Calu3 (cell line): Measurements from ENCODE around the gene SH3RF3. TPM values are rescaled to one million over a fixed set of nuclear protein-coding genes. Genes with fewer than 3 reads are reported as not detected.

ENCODE experiments used
- BruUV-seq: library from RNA; stranded (reverse); fragments of 400-500 nt; replicated peaks from 2 replicates; lab custom pipeline; 2021; lab: Mats Ljungman, UMichigan
- CTCF ChIA-PET: fragments of 300-600 bp; sonication (Branson Sonifier 250); formaldehyde crosslinking; loops from one replicate; lab custom pipeline; 2022; ENCODE audit warnings: antibody characterized with exemption; lab: Charles Lee
- DNase-seq: peaks from one replicate; pipeline ENCODE4 v3.0.0; 2022
- H3K27ac Mint-ChIP-seq: one replicate; pipeline ENCODE4 v1.8.0; 2022; ENCODE audit warnings: mixed read lengths; ENCODE audit not compliant: unreplicated experiment
- H3K27me3 Mint-ChIP-seq: one replicate; pipeline ENCODE4 v1.8.0; 2022; ENCODE audit warnings: mixed read lengths; ENCODE audit not compliant: unreplicated experiment
- H3K36me3 Mint-ChIP-seq: one replicate; pipeline ENCODE4 v1.8.0; 2022; ENCODE audit warnings: mild to moderate bottlenecking, moderate library complexity, mixed read lengths; ENCODE audit not compliant: insufficient read depth, unreplicated experiment
- H3K4me1 Mint-ChIP-seq: one replicate; pipeline ENCODE4 v1.8.0; 2022; ENCODE audit warnings: mild to moderate bottlenecking, low read depth, mixed read lengths; ENCODE audit not compliant: unreplicated experiment
- H3K4me3 Mint-ChIP-seq: one replicate; pipeline ENCODE4 v1.8.0; 2022; ENCODE audit warnings: mild to moderate bottlenecking, low read depth, moderate library complexity, mixed read lengths; ENCODE audit not compliant: unreplicated experiment
- H3K9me3 Mint-ChIP-seq: one replicate; pipeline ENCODE4 v1.8.0; 2022; ENCODE audit warnings: low read depth, mixed read lengths; ENCODE audit not compliant: unreplicated experiment
- CTCF ChIP-seq: fragments of 200-600 bp; IDR thresholded peaks from one replicate; pipeline ENCODE4 v1.8.0; 2022; ENCODE audit warnings: antibody characterized with exemption; ENCODE audit not compliant: unreplicated experiment
- intact Hi-C: fragments of 100-400 bp; cut with micrococcal nuclease; formaldehyde crosslinking; loops from one replicate; pipeline ENCODE4 v1.10.0; 2022; ENCODE audit not compliant: unreplicated experiment
- total RNA-seq: library from RNA; stranded (reverse); gene quantifications from 2 replicates; pipeline ENCODE4 v1.2.3, GENCODE V29; 2022

SH3RF3 gene
- total RNA-seq, 1 experiment from 2014 or later, result 0.17 TPM

- H3K9me3 Mint-ChIP-seq, result no peaks in the 10 kb centered on the region
- H3K4me3 Mint-ChIP-seq, result no peak overlapping the region
- BruUV-seq, result no TSS peak
- intact Hi-C loops, result loop anchor here (5.0 kb wide), 1 partner anchor 147 kb away; no protein-coding TSS in a partner anchor
- peaks cover 20% of the 10 kb centered on the region for H3K36me3 Mint-ChIP-seq
- peaks cover 22% of the 10 kb centered on the region for H3K4me1 Mint-ChIP-seq
- peak overlapping the region; percentile 59 for H3K27ac Mint-ChIP-seq
- peak; percentile 48 for DNase-seq
- H3K27me3 Mint-ChIP-seq, result peaks cover 42% of the 10 kb centered on the region
- no peak for TF ChIP-seq CTCF
- CTCF ChIA-PET, result interaction anchor here (0.6 kb wide), 1 partner anchor 490 kb away, joined by 3 read pairs; no protein-coding TSS in a partner anchor
Measured at GRCh38 chr2:109124982-109125592, 3.9 kb upstream of the SH3RF3 start.

- Mint-ChIP-seq H3K9me3 (no peaks in the 10 kb centered on the region), H3K27me3 (peaks cover 44% of the 10 kb centered on the region), H3K4me1 (peaks cover 22% of the 10 kb centered on the region), H3K4me3 (no peak overlapping the region), H3K27ac (peak overlapping the region; percentile 59), H3K36me3 (peaks cover 24% of the 10 kb centered on the region)
- intact Hi-C loops, result loop anchor here (5.0 kb wide), 1 partner anchor 146 kb away; no protein-coding TSS in a partner anchor
- no peak for DNase-seq
- no TSS peak for BruUV-seq
- CTCF ChIA-PET, result no interaction called here
- TF ChIP-seq CTCF, result no peak
Measured at GRCh38 chr2:109125593-109126500, 3.2 kb upstream of the SH3RF3 start.

- no peak for TF ChIP-seq CTCF
- H3K27me3 Mint-ChIP-seq, result peaks cover 44% of the 10 kb centered on the region
- H3K4me3 Mint-ChIP-seq, result no peak overlapping the region
- intact Hi-C loops, result loop anchor here (5.0 kb wide), 1 partner anchor 146 kb away; no protein-coding TSS in a partner anchor
- DNase-seq, result no peak
- peaks cover 24% of the 10 kb centered on the region for H3K36me3 Mint-ChIP-seq
- H3K9me3 Mint-ChIP-seq, result no peaks in the 10 kb centered on the region
- no TSS peak for BruUV-seq
- CTCF ChIA-PET, result no interaction called here
- H3K4me1 Mint-ChIP-seq, result peaks cover 22% of the 10 kb centered on the region
- H3K27ac Mint-ChIP-seq, result peak overlapping the region; percentile 28
Measured at GRCh38 chr2:109126501-109126860, 2.5 kb upstream of the SH3RF3 start.

GRCh38 chr2:109127556-109127955 lies 1.4 kb upstream of the SH3RF3 start:
- no peak for TF ChIP-seq CTCF
- CTCF ChIA-PET, result no interaction called here
- H3K27ac Mint-ChIP-seq, result no peak overlapping the region
- DNase-seq, result no peak
- peaks cover 24% of the 10 kb centered on the region for H3K36me3 Mint-ChIP-seq
- no peaks in the 10 kb centered on the region for H3K9me3 Mint-ChIP-seq
- intact Hi-C loops, result loop anchor here (5.0 kb wide), 1 partner anchor 145 kb away; no protein-coding TSS in a partner anchor
- peak overlapping the region; percentile 69 for H3K4me3 Mint-ChIP-seq
- H3K27me3 Mint-ChIP-seq, result peaks cover 44% of the 10 kb centered on the region
- BruUV-seq, result no TSS peak
- H3K4me1 Mint-ChIP-seq, result peaks cover 22% of the 10 kb centered on the region
